HG02571 (cell line): Measurements from ENCODE around the gene DMXL1.
"Not testable (repeated sequence)": the region's sequence is repeated elsewhere in the genome, so short reads cannot be mapped to it uniquely, and the experiment has no call there.

Experiments used
- ATAC-seq: cut with Tn5 transposase; IDR thresholded peaks from one replicate; pipeline ENCODE4 v1.9.1; 2021; ENCODE audit warnings: mild to moderate bottlenecking, moderate library complexity; ENCODE audit not compliant: unreplicated experiment

DMXL1 gene

DNA sequence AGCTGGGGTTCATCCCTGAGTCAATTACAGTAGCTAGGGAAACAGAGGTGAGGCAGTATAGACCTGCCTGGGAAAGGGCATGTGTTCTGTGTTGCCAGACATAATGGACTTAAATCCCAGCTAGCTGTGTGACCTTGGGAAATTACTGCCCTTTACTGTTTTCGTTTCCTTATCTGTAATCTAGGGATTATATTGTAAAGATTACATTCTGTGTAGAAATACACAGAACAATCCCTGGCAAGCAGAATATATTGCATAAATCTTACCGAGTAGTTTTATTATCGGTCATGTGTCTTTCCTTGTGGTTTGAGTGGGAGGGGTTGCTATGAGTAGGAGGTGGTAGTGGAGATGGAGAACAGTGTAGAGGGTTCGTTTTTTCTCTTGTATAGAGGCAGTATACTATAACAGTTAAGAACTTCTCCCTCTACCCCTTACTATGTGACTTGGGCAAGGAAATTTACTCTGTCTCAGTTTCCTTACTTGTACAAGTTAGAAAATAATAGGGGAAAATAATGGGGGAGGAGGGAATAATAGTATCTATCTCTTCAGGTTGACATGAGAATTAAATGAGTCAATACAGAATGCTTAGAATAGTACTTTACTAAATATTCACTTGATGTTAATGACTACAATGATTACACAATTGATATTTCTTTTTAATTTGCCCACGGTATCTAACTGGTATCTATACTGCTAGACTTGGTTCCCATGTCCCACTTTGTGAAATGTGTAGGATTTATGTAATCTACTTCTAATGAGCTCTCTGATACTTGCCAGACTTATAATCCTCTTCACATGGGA is 7.1 kb upstream of the DMXL1 start:
- peak; percentile 72 for ATAC-seq

DNA sequence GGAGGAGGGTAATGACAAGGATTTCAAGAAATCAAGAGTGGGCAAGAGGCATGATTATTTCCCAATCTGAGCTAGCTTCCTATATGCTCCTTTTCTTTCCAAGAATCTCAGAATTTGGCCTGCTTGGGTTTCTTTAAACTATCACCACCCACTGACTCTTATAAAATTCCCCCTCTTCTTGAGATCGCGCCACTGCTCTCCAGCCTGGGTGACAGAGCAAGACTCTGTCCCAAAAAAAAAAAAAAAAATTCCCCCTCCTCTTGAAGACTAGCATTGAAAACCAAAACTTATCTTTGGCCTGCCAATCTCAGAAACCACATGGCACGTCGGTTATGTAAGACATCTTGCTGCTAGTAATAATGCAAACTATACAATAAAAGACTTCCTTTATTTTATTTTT is 3.4 kb upstream of the DMXL1 start:
- no peak for ATAC-seq

DNA sequence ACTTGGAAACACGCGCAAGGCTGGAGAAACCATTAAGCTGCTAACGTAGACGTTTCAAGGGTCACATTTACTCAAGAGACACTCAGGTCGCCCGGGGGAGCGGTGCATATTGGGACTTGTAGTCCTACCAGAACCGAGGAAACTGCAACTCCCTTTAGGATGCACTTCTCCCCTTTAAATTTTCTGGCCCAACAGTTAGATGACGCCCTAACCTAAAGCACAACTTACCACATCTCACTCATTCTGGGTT is 384 bp upstream of the DMXL1 start:
- peak; percentile 47 for ATAC-seq

DNA sequence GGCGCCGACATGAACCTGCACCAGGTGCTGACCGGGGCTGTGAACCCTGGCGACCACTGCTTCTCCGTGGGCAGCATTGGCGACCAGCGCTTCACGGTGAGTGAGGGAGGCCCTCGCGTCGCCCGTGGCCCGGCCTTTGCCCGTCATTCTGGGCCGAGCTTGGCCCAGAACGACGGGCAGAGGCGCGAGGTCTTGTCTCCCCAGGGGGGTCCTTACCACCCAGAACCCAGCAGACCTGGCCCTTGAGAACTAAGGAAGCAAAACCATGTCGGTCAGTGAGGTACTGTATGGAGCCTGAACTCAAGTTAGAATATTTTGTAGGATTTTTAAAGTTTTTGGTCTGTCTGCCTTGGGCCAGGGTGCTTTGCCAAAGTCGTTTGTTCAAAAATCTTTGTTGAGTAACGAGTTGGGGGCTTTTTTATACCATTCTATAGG is 691 bp downstream of the DMXL1 start:
- ATAC-seq = peak; percentile 19

DNA sequence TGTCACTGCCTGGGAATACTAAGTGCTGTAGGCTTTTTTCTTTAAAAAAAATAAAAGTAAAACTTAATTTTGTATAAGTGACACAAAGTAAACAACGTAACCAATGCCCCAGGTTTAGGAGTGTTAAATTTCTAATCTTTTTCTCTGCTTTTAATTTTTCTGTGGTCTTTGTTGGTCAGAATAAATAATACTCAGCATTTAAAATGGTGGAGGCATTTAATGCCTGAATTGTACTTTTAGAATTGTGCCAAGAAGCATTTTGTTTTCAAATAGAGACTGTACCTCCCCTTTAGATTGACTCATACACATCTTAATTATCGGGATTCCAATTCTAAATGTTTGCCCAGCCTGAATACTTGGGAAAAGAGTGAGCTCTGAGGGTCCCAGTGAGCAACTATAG is 1.6 kb downstream of the DMXL1 start:
- ATAC-seq = no peak

DNA sequence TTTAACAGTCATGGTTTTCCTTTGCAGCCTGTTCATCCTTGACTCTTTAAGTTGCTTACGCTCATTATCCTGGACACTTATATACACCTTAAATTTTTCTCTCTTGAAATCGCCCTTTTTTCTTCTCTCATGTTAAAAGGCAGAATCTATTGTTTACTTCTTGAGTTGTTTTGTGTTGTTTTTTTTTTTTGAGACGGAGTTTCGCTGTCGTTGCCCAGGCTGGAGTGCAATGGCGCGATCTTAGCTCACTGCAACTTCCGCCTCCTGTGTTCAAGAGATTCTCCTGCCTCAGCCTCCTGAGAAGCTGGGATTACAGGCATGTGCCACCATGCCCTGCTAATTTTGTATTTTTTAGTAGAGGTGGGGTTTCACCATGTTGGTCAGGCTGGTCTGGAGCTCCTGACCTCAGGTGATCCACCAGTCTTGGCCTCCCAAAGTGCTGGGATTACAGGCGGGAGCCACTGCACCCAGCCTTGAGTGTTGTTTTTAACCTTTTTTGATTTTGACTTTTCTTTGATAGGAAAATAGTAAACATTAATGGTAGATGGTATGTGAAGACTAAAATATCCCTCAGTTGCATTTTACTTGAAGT is 3.0 kb downstream of the DMXL1 start:
- ATAC-seq = not testable (repeated sequence)

DNA sequence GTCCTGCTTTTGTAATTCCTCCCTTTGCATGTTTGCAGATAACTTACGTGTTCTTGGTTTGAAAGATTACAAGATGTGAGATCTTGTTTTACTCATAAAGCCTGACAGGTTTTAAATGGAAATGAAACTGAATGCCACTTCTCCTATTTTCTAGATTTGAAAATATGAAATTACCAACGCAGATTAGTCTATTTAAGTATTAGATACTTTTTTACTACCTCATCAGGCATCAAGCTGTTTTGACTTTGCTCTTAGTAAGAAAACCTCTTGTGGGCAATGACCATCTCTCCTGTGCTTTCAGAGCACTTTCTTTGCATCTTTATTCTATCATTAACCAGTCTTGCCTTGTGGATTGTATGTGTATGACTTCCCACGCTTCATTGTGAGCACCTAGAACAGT is 3.5 kb downstream of the DMXL1 start:
- ATAC-seq = no peak

DNA sequence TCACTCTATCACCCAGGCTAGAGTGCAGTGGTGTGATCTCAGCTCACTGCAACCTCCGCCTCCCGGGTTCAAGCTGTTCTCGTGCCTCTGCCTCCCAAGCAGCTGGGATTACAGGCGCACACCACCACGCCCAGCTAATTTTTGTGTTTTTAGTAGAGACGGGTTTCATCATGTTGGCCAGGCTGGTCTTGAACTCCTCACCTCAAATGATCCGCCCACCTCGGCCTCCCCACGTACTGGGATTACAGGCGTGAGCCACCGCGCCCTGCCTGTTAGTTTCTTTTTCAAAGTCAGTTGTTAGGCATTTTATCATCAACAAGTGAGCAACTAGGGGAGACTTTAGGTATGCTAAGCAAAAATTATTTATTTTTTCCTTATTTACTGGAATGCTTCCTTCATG is 4.4 kb downstream of the DMXL1 start:
- ATAC-seq = not testable (repeated sequence)

DNA sequence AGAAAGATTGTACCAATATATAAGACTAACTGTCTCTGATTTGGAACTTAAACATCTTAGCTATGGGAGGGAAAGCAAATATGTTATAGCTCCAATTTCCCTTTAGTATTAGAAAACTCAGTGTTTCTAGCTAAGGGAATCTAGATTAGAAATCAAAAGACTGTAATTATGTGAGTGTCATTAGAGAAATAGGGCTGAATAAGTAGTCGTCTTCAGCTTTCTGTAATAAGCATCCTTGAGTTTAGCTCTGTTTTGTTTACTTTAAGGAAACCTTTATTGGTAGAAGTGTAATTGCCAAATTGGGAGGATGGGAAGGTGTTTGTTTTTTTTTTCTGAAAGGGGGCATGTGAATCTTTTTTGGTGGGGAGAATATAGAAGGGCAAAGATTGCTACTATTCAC is 5.2 kb downstream of the DMXL1 start:
- no peak for ATAC-seq

DNA sequence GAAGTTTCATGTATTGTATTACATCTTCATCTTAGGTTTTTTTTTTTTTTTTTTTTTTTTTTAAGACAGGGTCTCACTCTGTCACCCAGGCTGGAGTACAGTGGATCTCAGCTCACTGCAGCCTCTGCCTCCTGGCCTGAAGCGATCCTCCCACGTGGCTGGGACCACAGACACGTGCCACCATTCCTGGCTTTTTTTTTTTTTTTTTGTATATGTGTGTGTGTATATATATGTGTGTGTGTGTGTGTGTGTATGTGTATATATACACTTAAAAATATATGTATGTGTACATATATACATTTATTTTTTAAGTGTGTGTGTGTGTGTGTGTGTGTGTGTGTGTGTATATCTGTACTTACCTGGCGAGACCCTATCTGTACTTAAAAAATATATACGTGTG is 6.6 kb downstream of the DMXL1 start:
- ATAC-seq = no peak

DNA sequence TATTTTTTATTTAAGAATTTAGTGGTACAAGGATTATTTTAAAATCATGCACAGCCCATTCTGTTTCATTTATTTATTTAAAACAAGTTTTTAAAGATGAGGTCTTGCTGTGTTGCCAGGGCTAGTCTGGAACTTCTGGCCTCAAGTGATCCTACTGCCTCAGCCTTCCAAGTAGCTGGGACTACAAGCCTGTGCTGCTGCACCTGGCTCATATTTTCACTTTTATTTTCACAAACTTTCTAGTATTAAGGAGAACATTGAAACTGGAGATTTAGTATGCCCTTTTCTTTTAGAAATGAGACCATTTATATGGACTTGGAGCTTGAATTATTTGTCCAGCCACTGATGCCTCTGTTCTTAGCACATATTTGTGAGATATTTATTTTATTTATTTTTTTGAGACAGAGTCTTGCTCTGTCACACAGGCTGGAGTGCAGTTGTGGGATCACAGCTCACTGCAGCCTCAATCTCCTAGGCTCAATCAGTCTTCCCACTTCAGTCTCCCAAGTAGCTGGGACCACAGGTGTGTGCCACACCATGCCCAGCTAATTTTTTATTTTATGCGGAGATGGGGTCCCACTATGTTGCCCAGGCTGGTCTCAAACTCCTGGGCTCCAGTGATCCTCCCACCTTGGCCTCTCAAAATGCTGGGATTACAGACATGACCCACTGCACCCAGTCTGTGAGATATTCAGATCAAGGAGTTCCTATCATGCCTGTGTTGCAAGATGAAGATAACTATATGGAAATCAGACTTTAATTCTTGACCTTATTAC is 7.4 kb downstream of the DMXL1 start:
- no peak for ATAC-seq

DNA sequence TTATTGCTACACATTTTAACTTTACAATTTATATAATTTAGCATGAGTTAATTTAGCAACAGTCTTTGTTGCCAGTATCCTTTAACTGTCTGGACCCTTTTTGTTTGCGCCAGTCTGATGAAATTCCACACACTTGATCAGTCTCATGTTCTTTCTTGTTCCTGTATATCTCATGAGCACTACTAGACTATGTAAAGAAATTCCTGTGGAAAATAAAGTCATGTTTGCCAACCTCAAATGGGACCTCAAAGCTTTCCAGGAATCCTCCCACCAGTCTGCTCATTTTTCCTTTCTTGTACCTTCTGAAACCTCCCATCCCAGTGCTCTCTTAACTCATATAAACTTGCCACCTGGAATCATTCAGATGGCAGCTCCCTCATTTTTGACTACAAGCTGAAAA is 8.0 kb downstream of the DMXL1 start:
- ATAC-seq = no peak

DNA sequence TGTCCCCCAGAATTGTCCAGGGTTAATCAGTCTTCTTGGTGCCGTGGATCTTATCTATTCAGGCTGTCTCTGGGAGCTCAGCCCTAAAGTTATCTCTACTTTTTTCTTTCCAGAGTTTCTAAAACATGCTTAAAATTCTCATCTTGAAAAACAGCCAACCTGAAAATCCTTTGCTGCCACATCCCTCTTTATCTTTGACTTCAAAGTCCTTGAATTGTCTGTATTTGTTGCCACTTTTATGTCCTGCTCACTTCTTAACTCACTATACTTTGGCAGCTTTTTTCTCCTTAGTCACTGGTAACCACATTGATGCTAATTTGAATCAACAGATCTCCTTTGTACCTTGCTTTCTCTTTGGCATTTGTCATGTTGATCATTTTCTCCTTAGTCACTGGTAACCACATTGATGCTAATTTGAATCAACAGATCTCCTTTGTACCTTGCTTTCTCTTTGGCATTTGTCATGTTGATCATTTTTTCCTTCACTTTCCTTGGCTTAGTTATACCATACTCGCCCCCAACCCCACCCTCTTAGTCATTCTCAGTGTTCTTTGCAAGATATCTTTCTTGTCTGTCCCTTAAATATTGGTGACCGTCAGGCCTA is 8.5 kb downstream of the DMXL1 start:
- ATAC-seq = peak; percentile 38

DNA sequence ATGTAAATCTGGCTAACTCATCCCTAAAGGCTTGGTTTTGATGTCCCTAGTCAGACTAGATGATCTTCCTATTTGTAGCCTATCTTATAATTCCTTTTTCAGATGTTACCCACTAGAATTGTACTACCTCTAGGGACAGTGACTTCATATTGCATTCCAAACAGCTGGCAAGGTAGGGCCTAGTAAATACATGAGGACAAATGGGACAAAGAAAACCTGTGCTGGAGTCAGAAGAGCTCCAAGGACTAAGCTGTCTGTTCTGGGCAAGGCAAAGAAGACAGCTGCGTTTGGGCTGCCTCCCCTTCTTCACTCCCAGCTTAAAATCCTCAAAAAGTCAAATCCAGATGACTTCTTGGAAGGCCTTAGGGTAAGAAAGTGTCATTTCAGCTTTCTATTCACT is 10.0 kb downstream of the DMXL1 start:
- ATAC-seq = no peak

DNA sequence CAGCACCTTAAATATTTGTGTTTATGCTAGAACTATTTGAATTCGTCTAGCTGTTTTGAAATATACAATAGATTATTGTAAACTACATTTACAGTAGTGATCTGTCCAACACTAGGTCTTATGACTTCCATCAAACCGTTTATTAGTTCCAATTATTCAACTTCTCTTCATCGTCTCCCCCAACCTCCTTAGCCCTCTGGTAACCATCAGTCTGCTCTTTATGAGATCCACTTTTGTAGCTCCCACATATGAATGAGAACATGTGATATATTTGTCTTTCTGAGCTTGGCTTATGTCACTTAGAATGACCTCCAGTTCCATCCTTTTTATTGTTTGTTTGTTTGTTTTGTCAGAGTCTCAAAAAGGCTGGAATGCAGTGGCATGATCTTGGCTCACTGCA is 11.8 kb downstream of the DMXL1 start:
- ATAC-seq = no peak

DNA sequence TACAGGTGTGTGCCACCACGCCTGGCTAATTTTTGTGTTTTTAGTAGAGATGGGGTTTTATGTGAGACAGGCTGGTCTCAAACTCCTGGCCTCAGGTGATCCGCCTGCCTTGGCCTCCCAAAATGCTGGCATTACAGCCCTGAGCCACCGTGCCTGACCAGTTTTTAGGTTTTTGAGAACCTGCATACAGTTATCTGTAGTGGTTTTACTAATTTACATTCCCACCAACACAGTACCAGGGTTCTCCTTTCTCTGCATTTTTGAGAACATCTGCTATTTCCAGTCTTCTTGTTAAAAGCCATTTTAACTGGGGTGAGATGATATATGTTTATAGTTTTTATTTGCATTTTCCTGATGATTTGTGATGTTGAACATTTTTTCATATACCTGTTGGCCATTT is 12.8 kb downstream of the DMXL1 start:
- ATAC-seq = peak; percentile 67

DNA sequence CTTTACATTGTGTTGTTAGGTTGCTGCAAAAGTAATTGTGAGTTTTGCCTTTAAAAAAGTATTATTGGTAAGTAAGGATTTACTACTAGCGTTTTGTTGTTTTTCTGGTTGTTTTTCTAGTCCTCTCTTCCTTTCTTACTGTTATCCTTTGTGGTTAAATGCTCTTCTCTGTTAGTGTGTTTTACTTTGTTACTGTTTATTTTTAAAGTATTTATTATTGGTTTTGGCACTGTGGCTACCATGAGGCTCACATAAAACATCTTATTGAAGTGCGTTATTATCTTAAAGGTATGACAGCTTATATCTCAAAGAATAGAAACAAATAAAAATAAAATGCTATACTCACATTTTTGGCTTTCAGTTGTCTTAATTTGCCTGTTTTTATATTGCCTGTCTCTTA is 17.6 kb downstream of the DMXL1 start:
- no peak for ATAC-seq

DNA sequence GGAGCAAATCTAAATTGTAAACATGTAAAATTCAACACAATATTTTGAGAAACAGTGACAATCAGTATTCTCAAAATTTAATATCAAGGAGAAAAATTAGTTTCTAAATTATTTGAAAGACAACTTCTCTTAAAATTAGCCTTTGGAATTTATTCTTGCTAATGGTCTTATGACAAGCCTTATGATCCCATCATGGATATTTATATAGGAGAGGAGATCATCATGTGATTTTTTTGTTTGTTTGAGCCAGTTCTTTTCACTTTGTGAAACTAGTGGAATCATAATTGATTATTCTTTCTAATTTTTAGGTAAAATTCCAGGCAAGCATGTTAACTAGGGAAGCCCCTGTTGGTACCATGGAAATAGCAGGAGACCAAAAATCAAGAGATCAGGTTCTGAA is 24.7 kb downstream of the DMXL1 start:
- no peak for ATAC-seq

DNA sequence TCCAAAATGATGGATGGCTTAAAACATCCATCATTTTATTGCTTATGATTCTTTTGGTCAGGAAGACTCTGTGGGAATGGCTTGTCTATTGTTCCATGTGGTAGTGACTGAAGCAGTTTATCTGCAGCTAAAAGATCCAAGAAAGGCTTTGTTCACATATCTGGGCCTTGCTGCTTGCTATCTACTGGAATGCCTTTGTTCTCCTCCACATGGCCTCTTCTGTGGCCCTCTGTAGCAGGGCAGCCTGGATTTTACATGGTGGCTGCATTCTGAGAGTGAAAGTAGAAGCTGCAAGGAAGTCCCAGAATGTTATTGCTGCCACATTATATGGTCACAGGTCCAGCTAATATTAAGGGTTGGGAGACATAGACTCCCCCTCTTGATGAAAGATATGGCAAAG is 35.1 kb downstream of the DMXL1 start:
- no peak for ATAC-seq

DNA sequence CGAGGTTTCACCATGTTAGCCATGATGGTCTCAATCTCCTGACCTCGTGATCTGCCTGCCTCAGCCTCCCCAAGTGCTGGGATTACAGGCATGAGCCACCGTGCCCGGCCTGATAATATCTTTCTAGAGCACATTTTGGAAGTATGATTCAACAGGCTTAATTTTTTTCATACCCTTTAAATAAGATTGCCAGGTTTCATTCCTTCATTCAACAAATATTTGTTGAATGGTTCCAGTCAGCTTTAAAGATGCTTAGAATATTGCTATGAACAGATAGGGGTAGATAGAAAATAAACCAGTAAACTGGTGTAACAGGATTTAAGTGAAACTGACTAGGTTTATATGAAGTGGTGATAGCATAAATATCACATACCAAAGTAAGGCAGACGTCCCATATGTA is 41.3 kb downstream of the DMXL1 start:
- no peak for ATAC-seq

DNA sequence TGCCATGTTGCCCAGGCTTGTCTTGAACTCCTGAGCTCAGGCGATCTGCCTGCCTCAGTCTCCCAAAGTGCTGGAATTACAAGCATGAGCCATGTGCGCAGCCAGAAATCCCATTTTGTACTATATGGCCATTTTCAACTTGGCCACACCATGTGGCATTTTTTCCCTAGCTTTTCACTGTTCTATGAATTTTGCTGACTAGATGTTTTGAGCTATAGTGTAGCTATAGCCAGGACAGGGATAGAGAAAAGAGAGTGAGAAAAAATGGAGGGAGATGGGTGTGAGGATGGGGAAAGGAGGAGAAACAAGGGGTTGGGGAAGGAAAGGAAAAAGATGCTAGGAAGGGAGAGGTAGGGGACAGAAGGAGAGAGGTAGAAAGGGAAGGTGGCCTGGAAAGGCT is 46.4 kb downstream of the DMXL1 start:
- ATAC-seq = no peak

DNA sequence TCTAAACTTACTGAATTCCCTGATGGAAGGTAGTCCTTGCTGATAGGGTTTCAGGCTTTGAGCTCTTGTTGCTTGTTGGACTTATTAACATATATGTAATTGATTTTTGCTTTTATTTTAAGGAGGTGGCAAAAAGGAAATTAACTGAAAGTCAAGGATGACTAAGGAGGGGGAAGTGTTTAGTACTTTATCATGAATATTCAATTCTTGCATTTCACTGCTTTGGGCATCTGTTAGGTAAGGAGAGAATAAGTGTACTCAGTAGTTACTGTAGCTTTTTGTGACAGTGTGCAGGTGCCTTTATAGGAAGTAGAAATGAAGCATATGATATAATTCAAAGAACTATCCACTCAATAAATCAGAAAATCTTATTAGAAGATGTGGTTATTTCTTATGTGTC is 47.1 kb downstream of the DMXL1 start:
- no peak for ATAC-seq
